GM18907 (cell line): Measurements from ENCODE around the gene C3AR1.
"Not testable (repeated sequence)": the region's sequence is repeated elsewhere in the genome, so short reads cannot be mapped to it uniquely, and the experiment has no call there.

ENCODE experiments used
- ATAC-seq: cut with Tn5 transposase; IDR thresholded peaks from one replicate; pipeline ENCODE4 v1.9.1; 2021; ENCODE audit warnings: mild to moderate bottlenecking, moderate library complexity; ENCODE audit not compliant: unreplicated experiment

The C3AR1 gene

DNA sequence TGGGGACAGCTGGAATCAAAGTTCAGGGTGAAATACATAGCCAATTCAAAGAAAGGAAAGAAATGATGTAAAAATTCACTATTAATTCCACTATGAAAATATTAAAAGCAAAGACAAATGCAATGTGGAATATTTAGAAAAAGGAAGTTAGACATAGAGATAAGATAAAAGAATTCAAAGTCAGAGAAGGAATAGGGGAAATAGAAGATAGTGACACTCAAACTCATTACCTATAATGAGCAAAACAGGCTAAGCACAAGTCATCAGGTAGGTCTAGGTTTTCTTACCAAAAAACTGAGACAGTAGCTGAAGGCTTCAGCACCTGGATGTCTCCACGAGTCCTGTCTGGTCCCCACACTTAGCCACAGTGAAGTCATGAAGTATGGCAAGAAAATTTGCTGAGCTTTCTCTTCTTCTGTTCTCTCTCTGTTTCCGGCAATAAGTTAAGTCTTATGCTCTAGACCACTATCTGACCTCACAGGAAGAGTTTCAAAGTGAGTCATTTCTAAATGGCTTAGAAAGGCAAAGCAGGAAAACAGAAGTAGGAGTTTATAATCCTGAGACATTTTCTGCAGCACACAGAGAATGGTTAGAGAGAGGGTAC is at the start of gene C3AR1:
C3AR1 (minus strand) TSS at position 369 of the 604 bp plus-strand sequence. CDS start 6,174 bp downstream, outside the sequence.
- ATAC-seq, result peak; percentile 84

DNA sequence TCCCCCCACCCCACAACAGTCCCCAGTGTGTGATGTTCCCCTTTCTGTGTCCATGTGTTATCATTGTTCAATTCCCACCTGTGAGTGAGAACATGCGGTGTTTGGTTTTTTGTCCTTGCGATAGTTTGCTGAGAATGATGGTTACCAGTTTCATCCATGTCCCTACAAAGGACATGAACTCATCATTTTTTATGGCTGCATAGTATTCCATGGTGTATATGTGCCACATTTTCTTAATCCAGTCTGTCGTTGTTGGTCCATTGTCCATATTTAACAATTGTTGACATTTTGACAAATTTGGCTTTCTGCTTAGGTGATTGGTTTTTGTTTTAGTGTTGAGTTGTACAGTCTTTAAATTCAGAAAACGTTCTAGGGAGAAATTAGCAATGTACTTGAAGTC is 47.0 kb upstream of the C3AR1 start:
- not testable (repeated sequence) for ATAC-seq

DNA sequence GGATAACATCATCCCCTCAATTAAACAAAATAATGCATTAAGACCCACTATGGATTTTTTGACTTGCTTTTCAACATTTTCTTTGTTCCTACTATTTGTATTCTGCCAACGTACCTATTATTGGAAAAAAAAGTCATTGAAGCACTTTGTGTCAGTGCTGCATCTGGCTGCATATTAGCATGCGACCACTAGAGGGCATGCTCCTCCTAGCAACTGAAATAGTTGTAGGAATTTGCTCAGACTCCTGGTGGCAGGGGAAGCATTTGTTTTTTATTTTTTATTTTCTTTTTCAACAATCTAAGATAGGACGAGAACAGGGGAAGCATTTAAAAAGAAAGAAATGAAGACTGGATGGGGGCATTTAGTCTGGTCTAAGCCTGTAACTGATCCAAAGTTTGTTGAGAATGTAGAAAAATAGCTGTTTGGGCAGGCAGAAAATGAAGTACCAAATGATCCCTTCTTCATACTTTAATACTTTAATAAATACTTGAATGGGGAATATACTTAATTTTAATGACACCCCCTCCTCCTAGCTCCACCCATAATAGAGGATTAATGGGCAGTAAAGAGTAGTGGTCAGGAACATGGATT is 42.7 kb upstream of the C3AR1 start:
- peak; percentile 55 for ATAC-seq

DNA sequence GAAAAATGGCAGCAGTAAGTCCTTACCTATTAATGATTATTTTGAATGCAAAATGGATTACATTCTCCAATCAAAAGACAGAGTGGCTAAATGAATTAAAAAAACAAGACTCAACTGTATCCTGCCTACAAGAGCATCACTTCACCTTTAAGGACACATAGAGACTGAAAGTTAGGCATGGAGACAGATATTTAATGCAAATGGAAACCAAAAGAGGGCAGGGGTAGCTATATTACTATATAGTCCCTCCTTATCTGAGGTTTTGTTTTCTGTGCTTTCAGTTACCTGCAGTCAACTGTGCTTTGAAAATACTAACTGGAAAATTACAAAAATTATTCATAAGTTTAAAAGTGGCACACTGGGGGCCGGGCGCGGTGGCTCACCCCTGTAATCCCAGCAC is 33.1 kb upstream of the C3AR1 start:
- no peak for ATAC-seq

DNA sequence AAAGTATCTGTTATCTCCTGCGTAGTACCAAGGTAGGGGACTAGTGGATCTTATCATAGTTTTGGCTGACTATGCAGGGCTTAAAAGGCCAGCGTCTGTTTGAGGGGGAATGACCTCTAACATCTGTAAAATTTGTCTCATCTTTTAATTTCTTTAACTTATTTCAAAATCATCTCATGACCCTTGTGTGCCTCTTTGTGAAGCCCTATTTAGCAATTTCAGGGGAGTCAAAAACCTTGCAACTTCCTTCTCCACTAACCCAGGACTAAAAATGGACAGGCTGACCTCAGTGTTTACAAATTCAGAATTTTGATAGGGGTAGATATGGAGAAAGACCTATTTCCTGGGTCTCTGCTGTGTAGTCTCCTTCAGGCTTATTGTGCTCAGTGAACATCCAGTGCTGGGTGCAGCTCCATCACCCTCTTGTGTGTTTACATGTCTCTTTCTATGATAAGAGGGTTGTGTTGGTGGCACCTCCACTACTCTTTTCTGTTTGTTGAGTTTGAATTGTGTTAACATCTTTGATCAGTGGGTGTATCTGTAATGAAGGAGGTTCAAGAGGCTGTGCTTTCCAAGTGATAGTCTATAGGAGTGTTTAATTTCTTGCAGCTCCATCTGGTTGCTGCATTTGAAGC is 30.2 kb upstream of the C3AR1 start:
- ATAC-seq, result no peak

DNA sequence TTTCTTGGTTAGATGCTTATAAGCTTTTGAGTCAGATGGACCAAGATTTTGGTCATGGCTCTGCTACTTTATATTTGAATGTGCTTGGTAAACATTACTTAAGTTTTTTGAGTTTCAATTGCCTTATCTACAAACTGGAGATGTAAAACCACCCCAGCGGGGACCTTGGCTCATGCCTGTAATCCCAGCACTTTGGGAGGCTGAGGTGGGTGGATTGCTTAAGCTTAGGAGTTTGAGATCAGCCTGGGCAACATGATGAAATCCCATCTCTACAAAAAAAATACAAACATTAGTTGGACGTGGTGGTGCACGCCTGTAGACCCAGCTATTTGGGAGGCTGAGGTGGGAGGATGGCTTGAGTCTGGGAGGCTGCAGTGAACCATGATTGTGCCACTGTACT is 27.1 kb upstream of the C3AR1 start:
- no peak for ATAC-seq

DNA sequence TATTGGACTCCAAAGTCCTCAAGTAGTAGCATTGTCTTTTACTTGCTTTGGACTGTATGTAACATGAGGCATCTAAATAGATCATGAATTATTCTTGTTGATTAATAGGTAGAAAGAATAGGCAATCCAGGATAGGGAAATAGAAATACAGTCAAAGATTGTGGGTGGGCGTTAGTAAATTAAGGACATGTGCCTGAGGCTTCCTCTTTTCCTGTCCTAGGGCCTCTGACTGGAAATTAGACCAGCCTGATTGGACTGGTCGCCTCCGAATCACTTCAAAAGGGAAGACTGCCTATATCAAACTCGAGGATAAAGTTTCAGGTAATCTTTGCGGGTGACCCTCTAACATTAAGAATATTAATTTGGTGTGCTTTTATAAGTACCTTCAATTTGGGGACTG is 23.6 kb upstream of the C3AR1 start:
- ATAC-seq, result no peak

DNA sequence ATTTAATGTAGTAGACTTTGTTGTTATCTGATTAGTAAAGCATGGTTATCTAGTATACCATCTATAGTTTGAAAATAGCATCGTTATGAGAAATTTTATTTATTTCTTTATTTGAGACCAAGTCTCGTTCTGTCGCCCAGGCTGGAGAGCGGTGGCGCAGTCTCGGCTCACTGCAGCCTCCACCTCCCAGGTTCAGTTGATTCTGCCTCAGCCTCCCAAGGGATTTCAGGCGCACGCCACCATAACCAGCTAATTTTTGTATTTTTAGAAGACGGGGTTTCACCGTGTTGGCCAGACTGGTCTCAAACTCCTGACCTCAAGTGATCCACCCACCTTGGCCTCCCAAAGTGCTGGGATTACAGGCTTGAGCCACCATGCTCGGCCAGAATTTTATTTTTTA is 23.1 kb upstream of the C3AR1 start:
- ATAC-seq, result not testable (repeated sequence)

DNA sequence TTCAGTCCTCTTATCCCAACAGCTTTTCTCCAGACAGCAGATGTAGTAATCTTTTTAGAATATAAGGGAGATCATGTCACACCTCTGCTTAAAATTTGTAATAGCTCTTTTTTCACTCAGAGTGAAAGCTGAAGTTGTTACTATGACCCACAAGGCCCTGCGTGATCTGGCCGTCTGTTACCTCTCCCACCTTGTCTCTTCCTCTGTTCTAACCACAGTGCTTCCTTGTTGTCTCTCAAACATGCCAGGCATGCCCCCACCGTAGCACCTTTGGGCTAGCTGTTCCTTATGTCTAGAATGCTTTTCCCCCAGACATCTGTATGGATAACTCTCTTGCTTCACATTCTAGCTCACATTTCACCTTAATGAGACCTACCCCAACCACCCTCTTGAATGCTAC is 22.4 kb upstream of the C3AR1 start:
- ATAC-seq, result peak; percentile 51

DNA sequence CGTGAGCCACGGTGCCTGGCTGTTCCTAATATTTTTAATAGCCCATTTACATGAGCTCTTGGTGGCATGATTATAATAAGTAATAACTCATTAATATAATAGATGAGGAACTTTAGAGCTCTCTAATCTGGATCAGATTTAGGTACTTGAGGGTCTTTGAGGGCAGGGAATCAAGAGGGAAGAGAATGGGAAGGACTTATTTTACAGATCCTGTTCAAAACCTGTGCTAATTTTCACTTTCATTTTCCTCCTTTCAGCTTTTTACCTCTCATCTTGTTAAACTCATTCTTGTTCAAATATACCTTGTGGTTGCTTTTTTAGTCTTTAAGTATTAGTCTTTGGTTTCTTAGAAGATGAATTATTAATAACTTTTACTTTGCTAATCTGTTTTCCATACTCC is 21.5 kb upstream of the C3AR1 start:
- no peak for ATAC-seq

DNA sequence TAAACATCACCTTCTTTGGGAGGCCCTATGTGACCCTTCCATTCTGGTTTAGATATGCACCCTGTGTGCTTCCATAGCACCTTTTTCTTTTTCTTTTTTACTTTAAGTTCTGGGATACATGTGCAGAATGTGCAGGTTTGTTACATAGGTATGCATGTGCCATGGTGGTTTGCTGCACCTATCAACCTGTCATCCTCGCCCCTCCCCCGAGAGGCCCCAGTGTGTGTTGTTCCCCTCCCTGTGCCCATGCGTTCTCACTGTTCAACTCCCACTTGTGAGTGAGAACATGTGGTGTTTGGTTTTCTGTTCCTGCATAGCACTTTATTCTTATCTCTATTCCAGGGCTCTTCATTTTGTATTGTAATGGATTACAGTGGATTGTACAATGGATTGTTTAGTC is 18.2 kb upstream of the C3AR1 start:
- ATAC-seq, result not testable (repeated sequence)

DNA sequence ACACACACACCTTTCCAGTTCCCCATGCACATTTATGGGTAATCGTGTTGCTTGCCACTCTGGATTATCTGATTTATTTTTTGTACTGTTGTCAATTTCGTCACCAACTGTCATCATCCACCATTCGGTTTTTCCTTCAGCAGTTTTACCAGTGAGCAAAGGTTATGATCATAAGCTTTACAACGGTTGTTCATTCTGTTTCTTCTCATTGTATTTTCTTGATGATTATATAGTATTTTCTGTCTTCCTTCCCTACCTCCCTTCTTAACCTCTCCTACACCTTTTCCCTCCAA is 16.6 kb upstream of the C3AR1 start:
- no peak for ATAC-seq

DNA sequence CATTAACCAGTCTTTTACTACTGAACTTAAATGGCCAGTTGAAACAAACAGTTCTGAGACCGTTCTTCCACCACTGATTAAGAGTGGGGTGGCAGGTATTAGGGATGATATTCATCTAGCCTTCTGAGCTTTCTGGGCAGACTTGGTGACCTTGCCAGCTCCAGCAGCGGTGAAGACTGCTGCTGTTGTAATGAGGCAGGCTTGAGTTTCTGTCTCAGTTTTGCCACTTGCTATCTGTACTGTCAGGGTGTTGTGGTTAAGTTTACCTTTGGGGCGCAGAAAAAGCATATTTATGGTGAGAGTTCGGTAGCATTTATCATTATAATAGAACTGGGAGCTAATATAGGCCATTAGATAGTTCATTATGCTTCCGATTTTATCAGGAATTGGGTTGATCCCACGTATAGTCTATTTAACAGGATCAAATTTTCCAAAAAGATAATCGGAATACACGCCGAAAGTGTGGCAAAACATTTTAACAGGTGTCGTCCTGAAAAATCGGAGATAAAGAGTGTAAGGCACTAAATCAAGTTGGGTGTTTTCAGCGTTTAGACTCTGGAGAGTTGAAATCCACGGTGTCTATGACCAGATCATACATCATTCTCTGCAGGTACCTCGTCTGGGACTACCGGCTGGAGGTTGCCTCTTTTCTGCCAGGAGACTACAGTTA is 15.2 kb upstream of the C3AR1 start:
- ATAC-seq, result no peak

DNA sequence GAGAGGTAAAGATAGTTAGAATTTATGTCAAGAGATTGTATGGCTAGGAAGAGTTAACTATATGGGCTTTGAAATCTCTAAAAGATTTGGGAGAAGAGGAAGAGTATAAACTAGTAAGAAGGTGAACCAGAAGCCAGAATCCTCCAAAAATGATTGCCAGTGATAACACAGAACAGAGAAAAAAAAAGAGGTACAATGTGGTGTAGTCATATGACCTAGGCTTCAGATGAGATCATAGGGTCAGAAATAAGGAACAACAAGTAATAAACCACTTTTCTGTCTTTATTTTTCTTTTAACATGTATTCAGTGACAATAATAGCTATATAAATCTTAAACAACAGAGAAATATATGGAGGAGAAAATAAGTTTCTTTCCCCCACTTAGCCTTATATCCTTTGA is 14.0 kb upstream of the C3AR1 start:
- ATAC-seq, result no peak

DNA sequence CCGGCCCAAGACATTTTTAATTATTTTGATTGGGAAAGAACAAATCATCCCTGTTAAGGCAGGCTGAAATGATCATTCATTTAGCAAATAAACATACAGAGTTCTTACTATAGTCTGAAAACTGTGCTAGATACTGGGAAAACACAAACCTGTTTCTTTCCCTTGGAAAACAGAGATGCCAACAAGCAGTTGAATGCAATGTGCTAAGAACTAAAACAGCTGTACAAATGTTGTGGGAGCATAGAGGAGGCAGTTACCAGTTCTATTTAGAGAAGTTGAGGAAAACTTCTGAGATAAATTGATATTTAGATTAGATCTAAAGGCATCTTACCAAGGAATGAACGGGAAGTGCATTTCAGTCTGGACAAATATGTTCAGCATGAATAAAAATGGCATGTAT is 12.8 kb upstream of the C3AR1 start:
- ATAC-seq, result no peak

DNA sequence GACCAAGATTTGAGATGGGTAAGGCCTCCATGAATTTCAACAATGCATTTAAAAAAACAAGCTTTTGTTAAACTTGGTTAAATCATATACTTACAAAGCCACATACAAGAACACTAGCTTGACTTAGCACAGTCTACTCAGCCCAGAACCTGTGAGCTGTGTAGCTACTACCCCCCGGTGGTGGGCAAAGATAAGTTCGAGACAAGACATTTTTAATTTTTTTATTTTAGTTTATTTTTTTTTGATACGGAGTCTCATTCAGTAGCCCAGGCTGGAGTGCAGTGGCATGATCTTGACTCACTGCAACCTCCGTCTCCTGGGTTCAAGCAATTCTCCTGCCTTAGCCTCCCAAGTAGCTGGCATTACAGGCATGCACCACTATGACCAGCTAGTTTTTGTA is 12.2 kb upstream of the C3AR1 start:
- no peak for ATAC-seq

DNA sequence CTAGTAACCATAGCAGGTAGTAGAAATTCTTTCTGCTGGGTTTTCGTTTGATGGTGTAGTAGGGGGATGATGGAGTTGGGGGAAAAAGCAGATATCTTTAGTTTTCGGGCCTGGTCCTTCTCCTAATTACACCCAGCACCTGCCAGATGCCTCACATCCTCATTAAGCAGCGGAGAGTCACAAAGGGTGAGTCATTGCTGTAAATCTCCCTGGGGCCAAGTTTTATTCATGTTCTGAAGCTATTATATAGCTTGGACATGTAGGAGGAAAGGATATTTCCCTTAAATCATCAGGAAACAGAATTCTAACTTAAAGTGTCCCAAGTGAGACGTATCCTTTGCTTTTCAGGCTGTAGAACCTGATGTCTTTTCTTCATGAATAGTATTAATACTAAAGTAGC is 11.0 kb upstream of the C3AR1 start:
- no peak for ATAC-seq

DNA sequence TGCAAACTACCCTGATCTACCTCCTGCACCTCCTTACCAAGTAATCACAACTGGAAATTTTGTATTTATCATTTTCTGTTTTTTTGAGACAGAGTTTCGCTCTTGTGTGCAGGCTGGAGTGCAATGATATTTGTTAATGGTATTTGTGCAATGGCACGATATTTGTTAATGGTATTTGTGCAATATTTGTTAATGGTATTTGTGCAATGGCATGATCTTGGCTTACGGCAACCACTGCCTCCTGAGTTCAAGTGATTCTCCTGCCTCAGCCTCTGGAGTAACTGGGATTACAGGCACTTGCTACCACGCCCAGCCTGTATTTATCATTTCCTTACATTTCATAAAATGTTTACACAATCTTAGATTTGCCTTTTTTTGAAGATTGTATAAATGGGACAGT is 10.2 kb upstream of the C3AR1 start:
- ATAC-seq, result no peak

DNA sequence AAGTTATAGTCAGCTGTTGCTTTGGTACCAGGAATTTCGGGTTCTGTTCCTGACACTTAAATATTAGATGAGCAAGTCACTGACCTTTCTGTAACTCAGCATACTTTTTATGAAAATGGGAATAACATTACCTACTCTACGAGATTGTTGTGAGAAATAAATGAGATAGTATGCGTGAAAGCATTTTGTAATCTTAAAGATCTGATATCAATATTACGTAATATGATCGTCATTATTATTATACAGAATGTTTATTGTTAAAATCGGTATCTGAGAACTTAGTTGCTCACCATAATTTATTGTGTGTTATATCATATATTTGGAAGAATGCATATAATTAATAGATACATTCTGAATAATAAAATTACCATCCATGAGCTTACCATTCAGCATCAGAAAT is 9.8 kb upstream of the C3AR1 start:
- ATAC-seq, result no peak

DNA sequence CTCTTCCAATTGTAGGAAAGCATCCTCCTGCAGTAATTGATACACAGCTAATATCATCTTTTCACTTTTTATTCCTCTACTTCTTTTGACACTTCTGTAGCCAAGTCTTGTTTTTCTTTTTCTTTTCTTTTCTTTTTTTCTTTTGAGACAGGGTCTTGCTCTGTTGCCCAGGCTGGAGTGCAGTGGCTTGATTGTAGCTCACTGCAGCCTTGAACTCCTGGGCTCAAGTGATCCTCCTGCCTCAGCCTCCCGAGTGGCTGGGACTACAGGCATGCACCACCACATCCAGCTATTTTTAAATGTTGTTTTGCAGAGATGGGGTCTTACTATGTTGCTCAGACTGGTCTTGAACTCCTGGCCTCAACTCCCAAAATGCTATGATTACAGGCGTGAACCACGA is 5.7 kb upstream of the C3AR1 start:
- not testable (repeated sequence) for ATAC-seq

DNA sequence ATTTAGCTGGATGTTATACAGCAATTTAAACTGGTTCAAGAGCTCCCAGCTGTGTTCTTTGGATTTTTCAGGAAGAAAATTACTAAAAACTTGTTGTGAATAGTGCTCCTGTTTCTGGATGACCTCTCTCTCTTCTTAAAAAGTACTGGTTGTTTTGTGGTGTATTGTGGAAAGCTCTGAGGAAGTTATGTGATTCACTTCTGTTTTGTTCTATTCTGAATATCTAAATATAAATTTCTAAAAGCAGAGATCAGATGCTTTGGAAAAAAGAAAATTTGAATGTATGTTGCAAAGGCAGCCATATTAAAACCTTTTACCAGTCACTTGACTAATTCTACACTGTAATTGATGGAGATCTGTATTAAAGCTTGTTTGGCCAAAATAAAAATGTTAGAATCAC is 3.4 kb upstream of the C3AR1 start:
- ATAC-seq, result no peak

DNA sequence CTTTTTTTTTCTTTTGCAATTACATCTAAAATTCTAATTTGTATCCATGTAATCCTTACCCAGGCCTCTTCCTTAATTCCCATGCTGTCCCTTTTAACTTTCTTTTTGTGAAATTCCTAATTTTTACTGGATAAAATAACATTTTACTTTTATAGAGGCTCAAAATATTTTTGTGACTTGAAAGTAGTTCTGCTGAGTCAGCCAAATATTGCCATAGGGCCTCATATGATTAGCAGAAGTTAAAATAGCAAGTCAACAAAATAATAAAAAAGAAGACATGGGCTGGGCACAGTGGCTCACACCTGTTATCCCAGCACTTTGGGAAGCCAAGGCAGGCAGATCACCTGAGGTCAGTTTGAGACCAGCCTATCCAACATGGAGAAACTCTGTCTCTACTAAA is 2.0 kb downstream of the C3AR1 start:
- ATAC-seq, result no peak
